H1 (cell line): ENCODE measurements around the gene PDGFRA. TPM values are rescaled to one million over a fixed set of nuclear protein-coding genes. Genes with fewer than 3 reads are reported as not detected.

ENCODE experiments used
- CTCF ChIA-PET: fragments of 300-600 bp; sonication (Branson Sonifier 250); formaldehyde crosslinking; loops from one replicate; lab custom pipeline; 2021; ENCODE audit not compliant: partially characterized antibody; lab: Charles Lee
- POLR2A ChIA-PET: fragments of 300-600 bp; sonication (Branson Sonifier 250); formaldehyde crosslinking; loops from one replicate; lab custom pipeline; 2021; ENCODE audit warnings: inconsistent platforms; ENCODE audit not compliant: partially characterized antibody; lab: Charles Lee
- DNase-seq, 2 experiments: peaks; one replicate each; pipeline versions ENCODE4 v3.0.0 to v3.0.0-alpha.2; 2010 to 2022; ENCODE audit warnings: low spot score in 2 of 2, low read depth in 1 of 2, mixed read lengths in 1 of 2
- FAIRE-seq: peaks from 2 replicates; lab custom pipeline; 2011; peaks lifted over from hg19 to GRCh38; lab: Jason Lieb, UNC
- H2AFZ ChIP-seq: 2 replicates; pipeline ENCODE4 v1.8.1; 2012; ENCODE audit warnings: low read length, inconsistent platforms
- H2AK5ac ChIP-seq: 2 replicates; pipeline ENCODE4 v1.6.1; 2013; ENCODE audit warnings: low read depth, low read length
- H2BK120ac ChIP-seq: replicated peaks from 2 replicates; pipeline ENCODE3; 2013; ENCODE audit warnings: low read depth, low read length, inconsistent platforms
- H2BK12ac ChIP-seq: 2 replicates; pipeline ENCODE4 v1.6.1; 2013; ENCODE audit warnings: low read depth, low read length
- H2BK15ac ChIP-seq: 2 replicates; pipeline ENCODE4 v1.6.1; 2013; ENCODE audit warnings: low read length
- H2BK20ac ChIP-seq: 2 replicates; pipeline ENCODE4 v1.6.1; 2013; ENCODE audit warnings: low read length
- H2BK5ac ChIP-seq: 2 replicates; pipeline ENCODE4 v1.6.1; 2013; ENCODE audit warnings: low read depth, low read length
- H3K14ac ChIP-seq: 2 replicates; pipeline ENCODE4 v1.6.1; 2013; ENCODE audit warnings: inconsistent platforms; ENCODE audit not compliant: insufficient read length
- H3K18ac ChIP-seq: 2 replicates; pipeline ENCODE4 v1.6.1; 2013; ENCODE audit warnings: low read length; ENCODE audit errors: extremely low read depth
- H3K23ac ChIP-seq: 2 replicates; pipeline ENCODE4 v1.6.1; 2013; ENCODE audit warnings: inconsistent platforms; ENCODE audit not compliant: insufficient read length
- H3K23me2 ChIP-seq: 2 replicates; pipeline ENCODE4 v1.6.1; 2013; ENCODE audit warnings: low read depth, low read length
- H3K27ac ChIP-seq: 2 replicates; pipeline ENCODE4 v1.6.1; 2011; ENCODE audit warnings: low read depth, low read length, inconsistent platforms
- H3K27me3 ChIP-seq, 4 experiments: replicated peaks in 1 of 4; 1 replicate in 1 of 4; 2 replicates in 3 of 4; pipeline versions ENCODE4 v1.6.1 to v1.8.1; 2011 to 2013; ENCODE audit warnings: low read length in 3 of 4, mild to moderate bottlenecking in 3 of 4, inconsistent platforms in 2 of 4, mixed read lengths in 2 of 4, moderate library complexity in 1 of 4; ENCODE audit not compliant: control insufficient read depth in 3 of 4, insufficient read depth in 3 of 4; ENCODE audit errors: extremely low read depth in 1 of 4
- H3K36me3 ChIP-seq, 4 experiments: 2 replicates each; pipeline versions ENCODE4 v1.6.1 to v1.8.1; 2011 to 2013; ENCODE audit warnings: mild to moderate bottlenecking in 4 of 4, low read length in 3 of 4, moderate library complexity in 2 of 4, control low read depth in 1 of 4, inconsistent platforms in 1 of 4; ENCODE audit not compliant: insufficient read depth in 4 of 4, control insufficient read depth in 2 of 4
- H3K4ac ChIP-seq: replicated peaks from 2 replicates; pipeline ENCODE3; 2013; ENCODE audit warnings: low read length, low read depth, mixed read lengths, inconsistent platforms; ENCODE audit not compliant: insufficient read length
- H3K4me1 ChIP-seq, 4 experiments: replicated peaks in 1 of 4; 1 replicate in 1 of 4; 2 replicates in 3 of 4; pipeline versions ENCODE4 v1.6.1 to v1.8.1; 2011 to 2013; ENCODE audit warnings: low read length in 3 of 4, inconsistent platforms in 2 of 4, mixed read lengths in 1 of 4; ENCODE audit not compliant: insufficient read depth in 4 of 4, control insufficient read depth in 3 of 4
- H3K4me2 ChIP-seq, 2 experiments: 2 replicates each; pipeline versions ENCODE4 v1.6.1 to v1.8.1; 2011 to 2013; ENCODE audit warnings: low read depth in 2 of 2, low read length in 2 of 2, control low read depth in 1 of 2, inconsistent platforms in 1 of 2, mild to moderate bottlenecking in 1 of 2; ENCODE audit not compliant: insufficient read depth in 1 of 2
- H3K4me3 ChIP-seq, 4 experiments: fragments of 200-600, 300-600 bp in 1 of 4; sonication (generic), shearing (Covaris generic), sonication (Bioruptor Twin) in 1 of 4; 2 replicates each; pipeline versions ENCODE4 v1.5.1 to v1.8.1; 2011 to 2016; ENCODE audit warnings: low read length in 4 of 4, low read depth in 3 of 4, control low read depth in 2 of 4, inconsistent platforms in 2 of 4, mild to moderate bottlenecking in 2 of 4, mixed read lengths in 1 of 4, moderate library complexity in 1 of 4; ENCODE audit not compliant: insufficient read depth in 2 of 4; ENCODE audit errors: extremely low read depth in 1 of 4
- H3K56ac ChIP-seq: replicated peaks from 2 replicates; pipeline ENCODE3; 2013; ENCODE audit warnings: low read depth, mild to moderate bottlenecking, mixed read lengths, low read length, inconsistent platforms; ENCODE audit not compliant: insufficient read length
- H3K79me1 ChIP-seq: 2 replicates; pipeline ENCODE4 v1.6.1; 2013; ENCODE audit warnings: low read depth, low read length, control low read depth
- H3K79me2 ChIP-seq, 2 experiments: 2 replicates each; pipeline versions ENCODE4 v1.6.1 to v1.8.1; 2012 to 2013; ENCODE audit warnings: low read length in 2 of 2, mild to moderate bottlenecking in 2 of 2, inconsistent platforms in 1 of 2; ENCODE audit not compliant: insufficient read depth in 2 of 2, control insufficient read depth in 1 of 2
- H3K9ac ChIP-seq, 4 experiments: replicated peaks in 1 of 4; 1 replicate in 1 of 4; 2 replicates in 3 of 4; pipeline versions ENCODE4 v1.6.1 to v1.8.1; 2011 to 2013; ENCODE audit warnings: low read depth in 3 of 4, low read length in 3 of 4, control low read depth in 2 of 4, mild to moderate bottlenecking in 2 of 4, moderate library complexity in 2 of 4, inconsistent platforms in 1 of 4; ENCODE audit errors: extremely low read depth in 1 of 4
- H3K9me3 ChIP-seq, 2 experiments: 2 replicates each; pipeline versions ENCODE4 v1.6.1 to v1.8.1; 2012 to 2013; ENCODE audit warnings: mild to moderate bottlenecking in 2 of 2, moderate library complexity in 2 of 2, control low read depth in 1 of 2, inconsistent platforms in 1 of 2, low read depth in 1 of 2, low read length in 1 of 2, mixed read lengths in 1 of 2; ENCODE audit not compliant: insufficient read depth in 2 of 2
- H4K20me1 ChIP-seq, 2 experiments: replicated peaks in 1 of 2; 2 replicates each; pipeline versions ENCODE3 to v1.8.1; 2011 to 2013; ENCODE audit warnings: inconsistent platforms in 2 of 2, low read length in 2 of 2, mild to moderate bottlenecking in 1 of 2; ENCODE audit not compliant: insufficient read depth in 2 of 2, control insufficient read depth in 1 of 2
- H4K5ac ChIP-seq: 2 replicates; pipeline ENCODE4 v1.6.1; 2013; ENCODE audit warnings: low read length, low read depth, mixed read lengths, inconsistent platforms; ENCODE audit not compliant: insufficient read length
- H4K8ac ChIP-seq: 2 replicates; pipeline ENCODE4 v1.8.0; 2013; ENCODE audit warnings: mild to moderate bottlenecking, moderate library complexity, low read length, inconsistent platforms; ENCODE audit not compliant: insufficient read depth; ENCODE audit errors: extremely low read depth
- H4K91ac ChIP-seq: replicated peaks from 2 replicates; pipeline ENCODE3; 2013; ENCODE audit warnings: low read length, mixed read lengths, inconsistent platforms; ENCODE audit not compliant: insufficient read length
- BACH1 ChIP-seq: IDR thresholded peaks from 2 replicates; pipeline ENCODE4 v1.6.1; 2012; ENCODE audit warnings: low read length, improper control_type of control experiment
- CBX5 ChIP-seq: fragments of 300-800, 300-1000 bp; sonication (generic); IDR thresholded peaks from 2 replicates; pipeline ENCODE4 v1.7.1; 2016; ENCODE audit warnings: antibody characterized with exemption, low read length, low read depth
- CHD1 ChIP-seq: IDR thresholded peaks from 2 replicates; pipeline ENCODE4 v1.6.1; 2012; ENCODE audit warnings: low read depth, low read length, improper control_type of control experiment
- FOSL1 ChIP-seq: IDR thresholded peaks from 2 replicates; pipeline ENCODE4 v1.6.1; 2011; ENCODE audit warnings: mild to moderate bottlenecking, low read depth, low read length, moderate library complexity; ENCODE audit not compliant: insufficient read depth
- KDM4A ChIP-seq: IDR thresholded peaks from one replicate; pipeline ENCODE4 v1.7.1; 2012; ENCODE audit warnings: low read depth, mild to moderate bottlenecking, moderate library complexity, low read length, inconsistent platforms; ENCODE audit not compliant: severe bottlenecking
- MAFK ChIP-seq: IDR thresholded peaks from 2 replicates; pipeline ENCODE4 v1.6.1; 2012; ENCODE audit warnings: low read depth, mild to moderate bottlenecking, improper control_type of control experiment, low read length
- NRF1 ChIP-seq: IDR thresholded peaks from 2 replicates; pipeline ENCODE4 v1.6.1; 2011; ENCODE audit warnings: mild to moderate bottlenecking, low read depth, low read length, improper control_type of control experiment
- RBBP5 ChIP-seq: IDR thresholded peaks from 2 replicates; pipeline ENCODE4 v1.7.1; 2012; ENCODE audit warnings: low read depth, mild to moderate bottlenecking, inconsistent platforms, low read length, moderate library complexity, borderline replicate concordance
- RNF2 ChIP-seq: fragments of 200-900, 300-1000 bp; sonication (generic); IDR thresholded peaks from 2 replicates; pipeline ENCODE4 v1.7.1; 2016; ENCODE audit warnings: borderline replicate concordance, low read depth, mild to moderate bottlenecking, antibody characterized with exemption, low read length; ENCODE audit not compliant: poor library complexity, severe bottlenecking; ENCODE audit errors: missing control alignments
- RXRA ChIP-seq: IDR thresholded peaks from 2 replicates; pipeline ENCODE4 v1.6.1; 2011; ENCODE audit warnings: low read depth, mild to moderate bottlenecking, low read length, moderate library complexity; ENCODE audit not compliant: insufficient read depth
- SIN3A ChIP-seq, 2 experiments: IDR thresholded peaks in 1 of 2; conservative IDR thresholded peaks in 1 of 2; 2 replicates each; pipeline ENCODE4 v1.6.1; 2011 to 2012; ENCODE audit warnings: low read length in 2 of 2, improper control_type of control experiment in 1 of 2, low read depth in 1 of 2, mild to moderate bottlenecking in 1 of 2
- WGBS, 2 experiments: shearing (Covaris generic) in 1 of 2; methylation state at CpG; one replicate each; pipeline versions ENCODE4 v1.1.6 to v1.1.7; 2013 to 2015; ENCODE audit warnings: low lambda C conversion rate in 2 of 2, mixed read lengths in 2 of 2, inconsistent platforms in 1 of 2, low coverage in 1 of 2, missing lambda C conversion rate in 1 of 2; ENCODE audit not compliant: insufficient replicate concordance in 2 of 2, insufficient coverage in 1 of 2, insufficient read length in 1 of 2; ENCODE audit errors: extremely low coverage in 1 of 2, missing lambda C conversion rate in 1 of 2; 5-methylcytosine and 5-hydroxymethylcytosine counted together
- polyA plus RNA-seq, 7 experiments: library from polyadenylated mRNA; depleted of rRNA in 3 of 7; stranded (reverse) in 5 of 7; unstranded in 2 of 7; fragments of >200 nt in 5 of 7; fragments of 200-250 nt in 2 of 7; gene quantifications; 1 replicate in 5 of 7; 2 replicates in 1 of 7; 4 replicates in 1 of 7; pipeline versions ENCODE4 v1.2.1 to v1.2.3, GENCODE V29; 2011 to 2013; ENCODE audit warnings: missing spikeins in 2 of 7, mixed read lengths in 2 of 7
- total RNA-seq: library from RNA; stranded (reverse); fragmentation: NEBNext Ultra II Directional; extraction: Animal tissue kit (Norgen Biotek cat#: 25700); gene quantifications from 2 replicates; pipeline ENCODE4 v1.2.1, GENCODE V29; 2021
- TF ChIP-seq, protein P1 (sequence below): IDR thresholded peaks from 2 replicates; pipeline ENCODE4 v1.6.1; 2012; ENCODE audit warnings: low read length, inconsistent platforms

PDGFRA gene
- total and polyA plus RNA-seq, 2 of the 8 experiments (the other 6 are each of a cell fraction or from before 2014, with no cell fraction given): 1.4 to 3.4 TPM

DNA sequence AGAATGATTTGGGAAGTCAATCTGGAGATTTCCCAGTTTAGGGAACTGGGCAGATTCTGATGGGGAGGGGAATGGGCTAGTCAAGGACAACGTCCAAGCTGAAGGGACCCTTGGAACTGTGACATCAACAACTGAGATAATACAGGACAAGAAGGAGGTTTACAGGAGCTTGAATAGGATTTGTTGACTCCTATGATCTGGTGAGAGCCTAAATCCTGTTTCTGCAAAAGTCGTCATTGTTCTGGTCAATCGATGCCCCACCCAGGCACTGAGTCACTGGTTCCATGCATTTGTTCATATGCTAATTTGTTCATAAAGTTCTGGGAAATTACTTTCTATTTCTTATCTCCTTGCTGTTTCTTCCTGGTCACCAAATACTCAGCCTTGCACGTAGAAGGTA, 15.3 kb upstream of the PDGFRA start:
- Histone ChIP-seq H4K91ac (no peak overlapping the region), H2BK15ac (no peak overlapping the region), H2BK5ac (no peak overlapping the region), H2AK5ac (no peak overlapping the region), H3K9me3 (no peaks in the 10 kb centered on the region), H4K5ac (no peak overlapping the region), H3K4ac (no peak overlapping the region), H3K4me3 (no peak overlapping the region), H2BK120ac (no peak overlapping the region), H3K27me3 (peaks cover 0 to 12% (median 9%) of the 10 kb centered on the region in 4 experiments; a peak in 6 of 7 replicates), H3K23me2 (peaks cover 2% of the 10 kb centered on the region; the same call in 1 of the 2 replicates), H2AFZ (no peak overlapping the region), H3K56ac (no peak overlapping the region), H3K18ac (no peak overlapping the region), H2BK12ac (no peak overlapping the region), H3K79me2 (no peaks in the 10 kb centered on the region), H4K20me1 (no peaks in the 10 kb centered on the region), H2BK20ac (no peak overlapping the region), H4K8ac (no peak overlapping the region), H3K36me3 (no peaks in the 10 kb centered on the region), H3K14ac (no peak overlapping the region), H3K79me1 (no peaks in the 10 kb centered on the region), H3K23ac (no peak overlapping the region), H3K4me2 (no peak overlapping the region), H3K27ac (no peak overlapping the region), H3K9ac (no peak overlapping the region), H3K4me1 (no peaks in the 10 kb centered on the region)
- DNase-seq: no peak
- ChIA-PET CTCF (interaction anchor here (2.5 to 7.6 kb wide), 3 partner anchors 19 to 304 kb away, joined by 8 to 50 read pairs (median 28); no protein-coding TSS in a partner anchor), POLR2A (no interaction called here)
- 87% methylated on average over 4 of the region's 4 CpGs; no CpG with 5 or more reads in 1 of the 2 experiments for WGBS, 2 experiments
- FAIRE-seq: no peak
- TF ChIP-seq CHD1 (no peak), FOSL1 (no peak), KDM4A (no peak), SIN3A (conservative IDR thresholded peaks at IDR 0.05 in 1 of 2, IDR thresholded peaks at IDR 0.05 in 1 of 2; ENCODE audit: low read depth in 1 of 2, low read length in 2 of 2) (no peak), RBBP5 (no peak), CBX5 (no peak), RXRA (no peak), BACH1 (no peak), NRF1 (no peak), RNF2 (no peak), MAFK (no peak)
- TF ChIP-seq, protein P1, sequence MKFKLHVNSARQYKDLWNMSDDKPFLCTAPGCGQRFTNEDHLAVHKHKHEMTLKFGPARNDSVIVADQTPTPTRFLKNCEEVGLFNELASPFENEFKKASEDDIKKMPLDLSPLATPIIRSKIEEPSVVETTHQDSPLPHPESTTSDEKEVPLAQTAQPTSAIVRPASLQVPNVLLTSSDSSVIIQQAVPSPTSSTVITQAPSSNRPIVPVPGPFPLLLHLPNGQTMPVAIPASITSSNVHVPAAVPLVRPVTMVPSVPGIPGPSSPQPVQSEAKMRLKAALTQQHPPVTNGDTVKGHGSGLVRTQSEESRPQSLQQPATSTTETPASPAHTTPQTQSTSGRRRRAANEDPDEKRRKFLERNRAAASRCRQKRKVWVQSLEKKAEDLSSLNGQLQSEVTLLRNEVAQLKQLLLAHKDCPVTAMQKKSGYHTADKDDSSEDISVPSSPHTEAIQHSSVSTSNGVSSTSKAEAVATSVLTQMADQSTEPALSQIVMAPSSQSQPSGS: no peak
